HPDE6-E6E7 (cell line): Measurements from ENCODE around the gene TBC1D21.
A peak's percentile ranks its signal among the peaks of the same experiment; 100 is the strongest.

ENCODE experiments used
- DNase-seq: peaks from one replicate; pipeline ENCODE4 v3.0.0; 2011; ENCODE audit warnings: missing footprints; ENCODE audit errors: extremely low spot score

Gene TBC1D21

GRCh38 chr15:73873456-73873855, at the start of gene TBC1D21:
Gene TBC1D21 (plus strand): TSS chr15:73873564. CDS start chr15:73873710, 146 bp downstream.
- DNase-seq, result no peak

GRCh38 chr15:73826711-73827251, 46.6 kb upstream of the TBC1D21 start:
- no peak for DNase-seq

- no peak for DNase-seq
Measured at GRCh38 chr15:73829523-73829922, 43.8 kb upstream of the TBC1D21 start.

GRCh38 chr15:73832657-73833056, 40.7 kb upstream of the TBC1D21 start:
- DNase-seq, result no peak

GRCh38 chr15:73836845-73837244, 36.5 kb upstream of the TBC1D21 start:
- DNase-seq, result no peak

GRCh38 chr15:73838831-73839426, 34.4 kb upstream of the TBC1D21 start:
- DNase-seq, result no peak

- DNase-seq, result no peak
Measured at GRCh38 chr15:73839699-73840377, 33.5 kb upstream of the TBC1D21 start.

- no peak for DNase-seq
Measured at GRCh38 chr15:73840771-73841170, 32.6 kb upstream of the TBC1D21 start.

- DNase-seq, result no peak
Measured at GRCh38 chr15:73841756-73842725, 31.3 kb upstream of the TBC1D21 start.

GRCh38 chr15:73843787-73844186, 29.6 kb upstream of the TBC1D21 start:
- no peak for DNase-seq

- no peak for DNase-seq
Measured at GRCh38 chr15:73844356-73844755, 29.0 kb upstream of the TBC1D21 start.

- DNase-seq, result no peak
Measured at GRCh38 chr15:73845507-73845906, 27.9 kb upstream of the TBC1D21 start.

- DNase-seq, result no peak
Measured at GRCh38 chr15:73845907-73846306, 27.5 kb upstream of the TBC1D21 start.

GRCh38 chr15:73849641-73850040, 23.7 kb upstream of the TBC1D21 start:
- DNase-seq, result no peak

- no peak for DNase-seq
Measured at GRCh38 chr15:73850228-73850627, 23.1 kb upstream of the TBC1D21 start.

GRCh38 chr15:73851689-73852088, 21.7 kb upstream of the TBC1D21 start:
- DNase-seq, result peak; percentile 31

GRCh38 chr15:73852507-73852906, 20.9 kb upstream of the TBC1D21 start:
- no peak for DNase-seq

GRCh38 chr15:73854265-73854664, 19.1 kb upstream of the TBC1D21 start:
- DNase-seq, result no peak

GRCh38 chr15:73856458-73857192, 16.7 kb upstream of the TBC1D21 start:
- DNase-seq, result no peak

GRCh38 chr15:73857193-73857920, 16.0 kb upstream of the TBC1D21 start:
- no peak for DNase-seq

GRCh38 chr15:73858062-73858461, 15.3 kb upstream of the TBC1D21 start:
- no peak for DNase-seq
